K562 (cell line): Measurements from ENCODE around the gene ASAH2B.
"Not testable (repeated sequence)": the region's sequence is repeated elsewhere in the genome, so short reads cannot be mapped to it uniquely, and the experiment has no call there.

Experiments used
- CBX5 ChIP-seq: IDR thresholded peaks from 2 replicates; pipeline ENCODE4 v1.6.1; 2014; ENCODE audit warnings: low read depth, borderline replicate concordance
- CTCF ChIP-seq, 3 experiments: IDR thresholded peaks in 2 of 3; conservative IDR thresholded peaks in 1 of 3; 2 replicates each; pipeline ENCODE4 v1.5.1; 2011 to 2012; ENCODE audit warnings: low read length in 3 of 3, mild to moderate bottlenecking in 3 of 3, control low read depth in 2 of 3, improper control_type of control experiment in 1 of 3, inconsistent platforms in 1 of 3, low read depth in 1 of 3, mixed read lengths in 1 of 3, moderate library complexity in 1 of 3; ENCODE audit not compliant: insufficient read depth in 2 of 3
- FOXM1 ChIP-seq, 2 experiments: fragments of 450-650 bp in 1 of 2; sonication (generic) in 1 of 2; formaldehyde crosslinking in 1 of 2; IDR thresholded peaks; 2 replicates each; pipeline versions ENCODE4 v1.6.1 to v1.9.0; 2017 to 2022; ENCODE audit warnings: low read depth in 2 of 2, mild to moderate bottlenecking in 2 of 2, missing genetic modification reagents in 1 of 2, moderate library complexity in 1 of 2
- HINFP ChIP-seq: fragments of 450-650 bp; conservative IDR thresholded peaks from 2 replicates; pipeline ENCODE4 v1.6.1; 2016; ENCODE audit warnings: missing genetic modification characterization, low read depth, mild to moderate bottlenecking, control low read depth, missing compliant biosample characterization
- NFE2 ChIP-seq: IDR thresholded peaks from 2 replicates; pipeline ENCODE4 v1.6.1; 2014; ENCODE audit warnings: antibody characterized with exemption, low read depth
- USF2 ChIP-seq: sonication (generic); formaldehyde crosslinking; IDR thresholded peaks from 2 replicates; pipeline ENCODE4 v1.5.0; 2020; ENCODE audit warnings: missing genetic modification reagents
- ZNF282 ChIP-seq: sonication (generic); formaldehyde crosslinking; IDR thresholded peaks from 2 replicates; pipeline ENCODE4 v1.8.1; 2023; ENCODE audit warnings: missing genetic modification reagents

GRCh38 chr10:50738987-50739617 lies 634 bp upstream of the ASAH2B start:
- TF ChIP-seq ZNF282 (CRISPR knock-in tag); FOXM1 (IDR thresholded peaks at IDR 0.05; ENCODE audit: low read depth); FOXM1 (CRISPR knock-in tag; IDR thresholded peaks at IDR 0.05; ENCODE audit: low read depth); USF2; CBX5; HINFP (tag); NFE2; CTCF (IDR thresholded peaks at IDR 0.05 in 2 of 3, conservative IDR thresholded peaks at IDR 0.05 in 1 of 3; ENCODE audit: insufficient read depth in 2 of 3, low read depth in 1 of 3, low read length in 3 of 3): not testable (repeated sequence)
